B cell (primary cell): ENCODE results near the gene C12orf75. TPM values are rescaled to one million over a fixed set of nuclear protein-coding genes. Genes with fewer than 3 reads are reported as not detected.

Experiments
- ATAC-seq: fragments of 200-7000 bp; cut with Tn5 transposase; one replicate; pipeline ENCODE4 v1.10.0; 2021; ENCODE audit warnings: low read depth, mild to moderate bottlenecking, moderate number of reproducible peaks, moderate library complexity
- CTCF ChIA-PET: fragments of 350-600 bp; sonication (Branson Sonifier 250); formaldehyde crosslinking; loops from one replicate; lab custom pipeline; 2021; ENCODE audit warnings: antibody characterized with exemption, inconsistent platforms; lab: Charles Lee
- POLR2A ChIA-PET: fragments of 350-600 bp; sonication (Branson Sonifier 250); formaldehyde crosslinking; loops from one replicate; lab custom pipeline; 2021; ENCODE audit warnings: antibody characterized with exemption; lab: Charles Lee
- DNase-seq: peaks from one replicate; pipeline ENCODE4 v3.0.0; 2013
- H2AFZ ChIP-seq: 2 replicates; pipeline ENCODE4 v1.6.1; 2012; ENCODE audit warnings: mild to moderate bottlenecking, low read depth, low read length; ENCODE audit not compliant: insufficient read depth, poor library complexity, severe bottlenecking
- H3K27ac ChIP-seq, 2 donors: 1 replicate in 1 of 2; 2 replicates in 1 of 2; pipeline ENCODE4 v1.5.1; 2012 to 2013; ENCODE audit warnings: low read length in 2 of 2, mild to moderate bottlenecking in 2 of 2, moderate library complexity in 1 of 2
- H3K27me3 ChIP-seq, 4 experiments: fragments of 200-600 bp in 1 of 4; sonication (generic) in 1 of 4; replicated peaks in 1 of 4; 1 replicate in 2 of 4; 2 replicates in 2 of 4; pipeline versions ENCODE4 v1.6.1 to v1.7.0; 2013 to 2016; ENCODE audit warnings: low read length in 3 of 4, mild to moderate bottlenecking in 2 of 4, mixed read lengths in 1 of 4, moderate library complexity in 1 of 4; ENCODE audit not compliant: insufficient read depth in 4 of 4, control insufficient read depth in 3 of 4; ENCODE audit errors: control extremely low read depth in 1 of 4
- H3K36me3 ChIP-seq, 2 experiments: replicated peaks in 1 of 2; 1 replicate in 1 of 2; 2 replicates in 1 of 2; pipeline versions ENCODE4 v1.6.1 to v1.7.1; 2013; ENCODE audit warnings: low read length in 1 of 2; ENCODE audit not compliant: insufficient read depth in 2 of 2, control insufficient read depth in 1 of 2; ENCODE audit errors: control extremely low read depth in 1 of 2, extremely low read depth in 1 of 2
- H3K4me1 ChIP-seq, 2 donors: fragments of 200-600 bp in 1 of 2; sonication (generic) in 1 of 2; 1 replicate in 1 of 2; 2 replicates in 1 of 2; pipeline versions ENCODE4 v1.5.1 to v1.6.1; 2013 to 2017; ENCODE audit warnings: low read length in 2 of 2; ENCODE audit not compliant: control insufficient read depth in 2 of 2, insufficient read depth in 2 of 2
- H3K4me2 ChIP-seq: replicated peaks from 2 replicates; pipeline ENCODE3; 2012; ENCODE audit warnings: mild to moderate bottlenecking, low read depth, low read length; ENCODE audit not compliant: poor library complexity, severe bottlenecking
- H3K4me3 ChIP-seq, 5 experiments: fragments of 200-600 bp in 1 of 5; sonication (generic) in 1 of 5; 1 replicate in 3 of 5; 2 replicates in 2 of 5; pipeline versions ENCODE4 v1.5.1 to v1.7.0; 2011 to 2016; ENCODE audit warnings: low read length in 4 of 5, mild to moderate bottlenecking in 4 of 5, low read depth in 2 of 5, control low read depth in 1 of 5, moderate library complexity in 1 of 5; ENCODE audit not compliant: insufficient read depth in 1 of 5; ENCODE audit errors: control extremely low read depth in 1 of 5, extremely low read depth in 1 of 5
- H3K79me2 ChIP-seq: fragments of 200-600 bp; sonication (generic); one replicate; pipeline ENCODE4 v1.6.0; 2016; ENCODE audit warnings: low read length; ENCODE audit not compliant: control insufficient read depth, insufficient read depth
- H3K9ac ChIP-seq: fragments of 200-600 bp; sonication (generic); 2 replicates; pipeline ENCODE4 v1.6.1; 2017; ENCODE audit warnings: mild to moderate bottlenecking, low read length, moderate library complexity
- H3K9me3 ChIP-seq, 3 donors: one replicate each; pipeline versions ENCODE4 v1.6.1 to v1.7.1; 2013; ENCODE audit warnings: low read length in 2 of 3; ENCODE audit not compliant: control insufficient read depth in 2 of 3, insufficient read depth in 1 of 3; ENCODE audit errors: control extremely low read depth in 1 of 3
- H4K20me1 ChIP-seq: 2 replicates; pipeline ENCODE4 v1.6.0; 2012; ENCODE audit warnings: mild to moderate bottlenecking, low read length; ENCODE audit not compliant: insufficient read depth, control insufficient read depth, poor library complexity, severe bottlenecking
- H3K27ac Mint-ChIP-seq: one replicate; pipeline ENCODE4 v1.8.0; 2021; ENCODE audit warnings: mixed read lengths
- H3K27me3 Mint-ChIP-seq: one replicate; pipeline ENCODE4 v1.8.0; 2021; ENCODE audit warnings: mixed read lengths
- H3K4me1 Mint-ChIP-seq: one replicate; pipeline ENCODE4 v1.8.0; 2021; ENCODE audit warnings: mixed read lengths
- H3K4me3 Mint-ChIP-seq: one replicate; pipeline ENCODE4 v1.8.0; 2021; ENCODE audit warnings: mixed read lengths
- H3K9me3 Mint-ChIP-seq: one replicate; pipeline ENCODE4 v1.8.0; 2022; ENCODE audit warnings: mixed read lengths; ENCODE audit not compliant: insufficient read depth
- CTCF ChIP-seq: fragments of 200-600 bp; IDR thresholded peaks from one replicate; pipeline ENCODE4 v1.8.0; 2022; ENCODE audit warnings: antibody characterized with exemption, mild to moderate bottlenecking
- EZH2 ChIP-seq: IDR thresholded peaks from 2 replicates; pipeline ENCODE4 v1.6.1; 2012; ENCODE audit warnings: borderline replicate concordance, low read depth, mild to moderate bottlenecking, moderate library complexity, low read length; ENCODE audit not compliant: insufficient read depth, poor library complexity, severe bottlenecking
- WGBS: methylation state at CpG from one replicate; pipeline ENCODE4 v1.1.5; 2013; ENCODE audit warnings: missing lambda C conversion rate; ENCODE audit not compliant: insufficient coverage; 5-methylcytosine and 5-hydroxymethylcytosine counted together
- intact Hi-C: fragments of 100-400 bp; cut with micrococcal nuclease; formaldehyde crosslinking; loops from one replicate; pipeline ENCODE4 v1.10.0; 2022
- polyA plus RNA-seq: library from polyadenylated mRNA; depleted of rRNA; stranded (reverse); fragments of >200 nt; gene quantifications from 2 replicates; pipeline ENCODE4 v1.2.3, GENCODE V29; 2012
- total RNA-seq, 2 donors: library from RNA; stranded (reverse); fragments of 120-200 nt in 1 of 2; gene quantifications; 1 replicate in 1 of 2; 2 replicates in 1 of 2; pipeline versions ENCODE4 v1.2.3 to v1.2.4, GENCODE V29; 2013 to 2022

C12orf75 gene
- total and polyA plus RNA-seq, 2 donors (not counting 1 experiment from before 2014, with no cell fraction given), result 8.5 to 12.9 TPM

GRCh38 chr12:105280966-105281693 lies 49.4 kb upstream of the C12orf75 start:
- Histone ChIP-seq H3K79me2 (no peaks in the 10 kb centered on the region), H3K4me2 (no peak overlapping the region), H2AFZ (no peak overlapping the region), H3K9ac (no peak overlapping the region), H3K4me1 (no peaks in the 10 kb centered on the region), H3K27me3 (no peaks in the 10 kb centered on the region), H3K9me3 (no peaks in the 10 kb centered on the region), H4K20me1 (no peaks in the 10 kb centered on the region), H3K4me3 (no peak overlapping the region), H3K36me3 (no peaks in the 10 kb centered on the region), H3K27ac (no peak overlapping the region)
- 100% methylated on average over 2 of the region's 6 CpGs for WGBS
- Mint-ChIP-seq H3K4me1 (no peaks in the 10 kb centered on the region), H3K27ac (no peak overlapping the region), H3K9me3 (no peaks in the 10 kb centered on the region), H3K4me3 (no peak overlapping the region), H3K27me3 (peaks cover 20% of the 10 kb centered on the region)
- CTCF ChIA-PET, result no interaction called here
- ATAC-seq, result no peak
- TF ChIP-seq CTCF (no peak), EZH2 (no peak)
- no peak for DNase-seq
- intact Hi-C loops, result no loop called here
- POLR2A ChIA-PET, result no interaction called here

GRCh38 chr12:105281694-105282049 lies 48.8 kb upstream of the C12orf75 start:
- Histone ChIP-seq H3K9ac (no peak overlapping the region), H2AFZ (no peak overlapping the region), H3K4me2 (no peak overlapping the region), H3K27me3 (no peaks in the 10 kb centered on the region), H4K20me1 (no peaks in the 10 kb centered on the region), H3K4me3 (no peak overlapping the region), H3K36me3 (no peaks in the 10 kb centered on the region), H3K27ac (no peak overlapping the region), H3K79me2 (no peaks in the 10 kb centered on the region), H3K4me1 (no peaks in the 10 kb centered on the region), H3K9me3 (no peaks in the 10 kb centered on the region)
- no CpG with 5 or more reads among the region's 1 CpG for WGBS
- Mint-ChIP-seq H3K4me3 (no peak overlapping the region), H3K27ac (no peak overlapping the region), H3K9me3 (no peaks in the 10 kb centered on the region), H3K27me3 (peaks cover 22% of the 10 kb centered on the region), H3K4me1 (no peaks in the 10 kb centered on the region)
- ChIA-PET POLR2A (no interaction called here), CTCF (no interaction called here)
- TF ChIP-seq CTCF (no peak), EZH2 (no peak)
- intact Hi-C loops, result no loop called here
- DNase-seq (no peak), ATAC-seq (no peak)
